ENCODE results near the gene NDST4.

NDST4 gene

GRCh38 chr4:114945616-114946015, 167.8 kb downstream of the NDST4 start:
- no peak overlapping the region for H3K4me3 ChIP-seq (ENCODE audit: low read length)
- H3K79me2 ChIP-seq (ENCODE audit: control insufficient read depth, insufficient read depth, low read length): no peaks in the 10 kb centered on the region
- H3K56ac ChIP-seq (ENCODE audit: low read length): no peak overlapping the region
- H2BK15ac ChIP-seq (replicated peaks; ENCODE audit: low read depth): no peak overlapping the region
- no peaks in the 10 kb centered on the region for H3K4me1 ChIP-seq (ENCODE audit: control insufficient read depth, low read depth, low read length)
- H4K5ac ChIP-seq (ENCODE audit: low read length): no peak overlapping the region
- WGBS (ENCODE audit: extremely low coverage, insufficient coverage, low lambda C conversion rate): no CpG with 5 or more reads among the region's 1 CpG
- H2AK5ac ChIP-seq (ENCODE audit: low read length): no peak overlapping the region
- H3K18ac ChIP-seq (ENCODE audit: low read length): no peak overlapping the region
- DNase-seq: no peak
- H3K36me3 ChIP-seq (ENCODE audit: control insufficient read depth, insufficient read depth, low read length): no peaks in the 10 kb centered on the region
- H4K8ac ChIP-seq (ENCODE audit: low read depth, low read length): no peak overlapping the region
- no peaks in the 10 kb centered on the region for H3K79me1 ChIP-seq (ENCODE audit: low read length)
- H3K27ac ChIP-seq (ENCODE audit: low read depth, low read length): no peak overlapping the region
- no peaks in the 10 kb centered on the region for H3K27me3 ChIP-seq (ENCODE audit: insufficient read depth, low read length, poor library complexity)
- H3K4ac ChIP-seq (ENCODE audit: low read depth, low read length): no peak overlapping the region
- no peak overlapping the region for H2BK5ac ChIP-seq (ENCODE audit: low read length)
- H3K9ac ChIP-seq (ENCODE audit: low read length): no peak overlapping the region
- no peak overlapping the region for H3K4me2 ChIP-seq (ENCODE audit: low read length)
- H3K23ac ChIP-seq (ENCODE audit: low read length): no peak overlapping the region
- no peak overlapping the region for H2BK120ac ChIP-seq (ENCODE audit: low read depth, low read length)

- Histone ChIP-seq H3K4me1 (ENCODE audit: control insufficient read depth, low read depth, low read length) (no peaks in the 10 kb centered on the region), H3K4ac (ENCODE audit: low read depth, low read length) (no peak overlapping the region), H2BK120ac (ENCODE audit: low read depth, low read length) (no peak overlapping the region), H3K36me3 (ENCODE audit: control insufficient read depth, insufficient read depth, low read length) (no peaks in the 10 kb centered on the region), H3K27me3 (ENCODE audit: insufficient read depth, low read length, poor library complexity) (no peaks in the 10 kb centered on the region), H3K4me2 (ENCODE audit: low read length) (no peak overlapping the region), H3K56ac (ENCODE audit: low read length) (no peak overlapping the region), H3K79me1 (ENCODE audit: low read length) (no peaks in the 10 kb centered on the region), H3K4me3 (ENCODE audit: low read length) (no peak overlapping the region), H4K8ac (ENCODE audit: low read depth, low read length) (no peak overlapping the region), H3K79me2 (ENCODE audit: control insufficient read depth, insufficient read depth, low read length) (no peaks in the 10 kb centered on the region), H3K27ac (ENCODE audit: low read depth, low read length) (no peak overlapping the region), H3K23ac (ENCODE audit: low read length) (no peak overlapping the region), H2BK15ac (replicated peaks; ENCODE audit: low read depth) (no peak overlapping the region), H3K9ac (ENCODE audit: low read length) (no peak overlapping the region), H2AK5ac (ENCODE audit: low read length) (no peak overlapping the region), H2BK5ac (ENCODE audit: low read length) (no peak overlapping the region), H4K5ac (ENCODE audit: low read length) (no peak overlapping the region), H3K18ac (ENCODE audit: low read length) (no peak overlapping the region)
- WGBS (ENCODE audit: extremely low coverage, insufficient coverage, low lambda C conversion rate): no CpG with 5 or more reads among the region's 2 CpGs
- DNase-seq: no peak
Observed at GRCh38 chr4:114941503-114941902, 171.9 kb downstream of the NDST4 start.

- no peak overlapping the region for H3K23ac ChIP-seq (ENCODE audit: low read length)
- H3K18ac ChIP-seq (ENCODE audit: low read length): no peak overlapping the region
- H3K56ac ChIP-seq (ENCODE audit: low read length): no peak overlapping the region
- H3K4ac ChIP-seq (ENCODE audit: low read depth, low read length): no peak overlapping the region
- no peak overlapping the region for H2BK15ac ChIP-seq (replicated peaks; ENCODE audit: low read depth)
- WGBS (ENCODE audit: extremely low coverage, insufficient coverage, low lambda C conversion rate): no CpG with 5 or more reads among the region's 2 CpGs
- no peaks in the 10 kb centered on the region for H3K4me1 ChIP-seq (ENCODE audit: control insufficient read depth, low read depth, low read length)
- no peak overlapping the region for H2AK5ac ChIP-seq (ENCODE audit: low read length)
- H3K36me3 ChIP-seq (ENCODE audit: control insufficient read depth, insufficient read depth, low read length): no peaks in the 10 kb centered on the region
- no peak for DNase-seq
- H3K4me2 ChIP-seq (ENCODE audit: low read length): no peak overlapping the region
- H3K79me2 ChIP-seq (ENCODE audit: control insufficient read depth, insufficient read depth, low read length): no peaks in the 10 kb centered on the region
- no peak overlapping the region for H3K27ac ChIP-seq (ENCODE audit: low read depth, low read length)
- no peak overlapping the region for H3K4me3 ChIP-seq (ENCODE audit: low read length)
- H2BK5ac ChIP-seq (ENCODE audit: low read length): no peak overlapping the region
- H3K27me3 ChIP-seq (ENCODE audit: insufficient read depth, low read length, poor library complexity): no peaks in the 10 kb centered on the region
- no peak overlapping the region for H4K5ac ChIP-seq (ENCODE audit: low read length)
- H3K9ac ChIP-seq (ENCODE audit: low read length): no peak overlapping the region
- H3K79me1 ChIP-seq (ENCODE audit: low read length): no peaks in the 10 kb centered on the region
- no peak overlapping the region for H4K8ac ChIP-seq (ENCODE audit: low read depth, low read length)
- no peak overlapping the region for H2BK120ac ChIP-seq (ENCODE audit: low read depth, low read length)
Observed at GRCh38 chr4:114927881-114928280, 185.5 kb downstream of the NDST4 start.

GRCh38 chr4:114926583-114926982, 186.8 kb downstream of the NDST4 start:
- H3K4ac ChIP-seq (ENCODE audit: low read depth, low read length): no peak overlapping the region
- no peak overlapping the region for H2BK5ac ChIP-seq (ENCODE audit: low read length)
- no peak overlapping the region for H2BK120ac ChIP-seq (ENCODE audit: low read depth, low read length)
- H3K4me2 ChIP-seq (ENCODE audit: low read length): no peak overlapping the region
- no peak overlapping the region for H3K18ac ChIP-seq (ENCODE audit: low read length)
- no peak overlapping the region for H3K23ac ChIP-seq (ENCODE audit: low read length)
- H3K56ac ChIP-seq (ENCODE audit: low read length): no peak overlapping the region
- H4K5ac ChIP-seq (ENCODE audit: low read length): no peak overlapping the region
- H2AK5ac ChIP-seq (ENCODE audit: low read length): no peak overlapping the region
- H4K8ac ChIP-seq (ENCODE audit: low read depth, low read length): no peak overlapping the region
- H3K4me3 ChIP-seq (ENCODE audit: low read length): no peak overlapping the region
- no peak overlapping the region for H3K9ac ChIP-seq (ENCODE audit: low read length)
- H3K4me1 ChIP-seq (ENCODE audit: control insufficient read depth, low read depth, low read length): peaks cover 9% of the 10 kb centered on the region
- no peaks in the 10 kb centered on the region for H3K79me1 ChIP-seq (ENCODE audit: low read length)
- no peak for DNase-seq
- H2BK15ac ChIP-seq (replicated peaks; ENCODE audit: low read depth): no peak overlapping the region
- no peaks in the 10 kb centered on the region for H3K36me3 ChIP-seq (ENCODE audit: control insufficient read depth, insufficient read depth, low read length)
- no peak overlapping the region for H3K27ac ChIP-seq (ENCODE audit: low read depth, low read length)
- H3K27me3 ChIP-seq (ENCODE audit: insufficient read depth, low read length, poor library complexity): no peaks in the 10 kb centered on the region
- no peaks in the 10 kb centered on the region for H3K79me2 ChIP-seq (ENCODE audit: control insufficient read depth, insufficient read depth, low read length)

GRCh38 chr4:114924311-114924710, 189.1 kb downstream of the NDST4 start:
- Histone ChIP-seq H3K79me2 (ENCODE audit: control insufficient read depth, insufficient read depth, low read length) (no peaks in the 10 kb centered on the region), H3K79me1 (ENCODE audit: low read length) (no peaks in the 10 kb centered on the region), H4K8ac (ENCODE audit: low read depth, low read length) (no peak overlapping the region), H4K5ac (ENCODE audit: low read length) (no peak overlapping the region), H3K27me3 (ENCODE audit: insufficient read depth, low read length, poor library complexity) (no peaks in the 10 kb centered on the region), H3K4me2 (ENCODE audit: low read length) (no peak overlapping the region), H3K9ac (ENCODE audit: low read length) (no peak overlapping the region), H3K18ac (ENCODE audit: low read length) (no peak overlapping the region), H3K36me3 (ENCODE audit: control insufficient read depth, insufficient read depth, low read length) (no peaks in the 10 kb centered on the region), H3K4ac (ENCODE audit: low read depth, low read length) (no peak overlapping the region), H3K23ac (ENCODE audit: low read length) (no peak overlapping the region), H3K4me1 (ENCODE audit: control insufficient read depth, low read depth, low read length) (peaks cover 9% of the 10 kb centered on the region), H2AK5ac (ENCODE audit: low read length) (no peak overlapping the region), H2BK120ac (ENCODE audit: low read depth, low read length) (no peak overlapping the region), H3K27ac (ENCODE audit: low read depth, low read length) (no peak overlapping the region), H3K4me3 (ENCODE audit: low read length) (no peak overlapping the region), H2BK5ac (ENCODE audit: low read length) (no peak overlapping the region), H3K56ac (ENCODE audit: low read length) (no peak overlapping the region), H2BK15ac (replicated peaks; ENCODE audit: low read depth) (no peak overlapping the region)
- peak; percentile 88 for DNase-seq
- no CpG with 5 or more reads among the region's 1 CpG for WGBS (ENCODE audit: extremely low coverage, insufficient coverage, low lambda C conversion rate)

- Histone ChIP-seq H2BK15ac (replicated peaks; ENCODE audit: low read depth) (no peak overlapping the region), H3K4me3 (ENCODE audit: low read length) (no peak overlapping the region), H2BK120ac (ENCODE audit: low read depth, low read length) (no peak overlapping the region), H3K18ac (ENCODE audit: low read length) (peak overlapping the region; percentile 40), H3K56ac (ENCODE audit: low read length) (peak overlapping the region; percentile 62), H3K79me1 (ENCODE audit: low read length) (no peaks in the 10 kb centered on the region), H3K23ac (ENCODE audit: low read length) (no peak overlapping the region), H3K36me3 (ENCODE audit: control insufficient read depth, insufficient read depth, low read length) (no peaks in the 10 kb centered on the region), H3K27me3 (ENCODE audit: insufficient read depth, low read length, poor library complexity) (no peaks in the 10 kb centered on the region), H2AK5ac (ENCODE audit: low read length) (peak overlapping the region; percentile 27), H3K79me2 (ENCODE audit: control insufficient read depth, insufficient read depth, low read length) (no peaks in the 10 kb centered on the region), H3K4me1 (ENCODE audit: control insufficient read depth, low read depth, low read length) (peaks cover 9% of the 10 kb centered on the region), H4K8ac (ENCODE audit: low read depth, low read length) (no peak overlapping the region), H3K27ac (ENCODE audit: low read depth, low read length) (no peak overlapping the region), H4K5ac (ENCODE audit: low read length) (no peak overlapping the region), H3K4ac (ENCODE audit: low read depth, low read length) (no peak overlapping the region), H3K9ac (ENCODE audit: low read length) (no peak overlapping the region), H2BK5ac (ENCODE audit: low read length) (no peak overlapping the region), H3K4me2 (ENCODE audit: low read length) (no peak overlapping the region)
- no CpG with 5 or more reads among the region's 3 CpGs for WGBS (ENCODE audit: extremely low coverage, insufficient coverage, low lambda C conversion rate)
- DNase-seq: no peak
Observed at GRCh38 chr4:114922592-114922933, 190.9 kb downstream of the NDST4 start.

Measured in mesendoderm (in vitro differentiated cells).